PC-9 (cell line): ENCODE results near the gene CAPN5.

ENCODE experiments used
- EZH2 ChIP-seq: fragments of 200-600 bp; sonication (generic); IDR thresholded peaks from 2 replicates; pipeline ENCODE4 v1.8.0; 2017; ENCODE audit warnings: antibody characterized with exemption, low read depth
- TF ChIP-seq, protein P1 (sequence below): fragments of 200-600 bp; sonication (generic); conservative IDR thresholded peaks from 2 replicates; pipeline ENCODE4 v1.6.1; 2017; ENCODE audit warnings: mixed run types, antibody characterized with exemption, mild to moderate bottlenecking, moderate library complexity

- TF ChIP-seq, protein P1, sequence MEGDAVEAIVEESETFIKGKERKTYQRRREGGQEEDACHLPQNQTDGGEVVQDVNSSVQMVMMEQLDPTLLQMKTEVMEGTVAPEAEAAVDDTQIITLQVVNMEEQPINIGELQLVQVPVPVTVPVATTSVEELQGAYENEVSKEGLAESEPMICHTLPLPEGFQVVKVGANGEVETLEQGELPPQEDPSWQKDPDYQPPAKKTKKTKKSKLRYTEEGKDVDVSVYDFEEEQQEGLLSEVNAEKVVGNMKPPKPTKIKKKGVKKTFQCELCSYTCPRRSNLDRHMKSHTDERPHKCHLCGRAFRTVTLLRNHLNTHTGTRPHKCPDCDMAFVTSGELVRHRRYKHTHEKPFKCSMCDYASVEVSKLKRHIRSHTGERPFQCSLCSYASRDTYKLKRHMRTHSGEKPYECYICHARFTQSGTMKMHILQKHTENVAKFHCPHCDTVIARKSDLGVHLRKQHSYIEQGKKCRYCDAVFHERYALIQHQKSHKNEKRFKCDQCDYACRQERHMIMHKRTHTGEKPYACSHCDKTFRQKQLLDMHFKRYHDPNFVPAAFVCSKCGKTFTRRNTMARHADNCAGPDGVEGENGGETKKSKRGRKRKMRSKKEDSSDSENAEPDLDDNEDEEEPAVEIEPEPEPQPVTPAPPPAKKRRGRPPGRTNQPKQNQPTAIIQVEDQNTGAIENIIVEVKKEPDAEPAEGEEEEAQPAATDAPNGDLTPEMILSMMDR = no peak
- TF ChIP-seq EZH2 = no peak
Observed at GRCh38 chr11:77152846-77153245, 86.1 kb downstream of the CAPN5 start.
